ENCODE data around the gene HOMER2. TPM values are rescaled to one million over a fixed set of nuclear protein-coding genes. Genes with fewer than 3 reads are reported as not detected.

HOMER2 gene
- total RNA-seq, 1 experiment from 2014 or later = 14.2 TPM

DNA sequence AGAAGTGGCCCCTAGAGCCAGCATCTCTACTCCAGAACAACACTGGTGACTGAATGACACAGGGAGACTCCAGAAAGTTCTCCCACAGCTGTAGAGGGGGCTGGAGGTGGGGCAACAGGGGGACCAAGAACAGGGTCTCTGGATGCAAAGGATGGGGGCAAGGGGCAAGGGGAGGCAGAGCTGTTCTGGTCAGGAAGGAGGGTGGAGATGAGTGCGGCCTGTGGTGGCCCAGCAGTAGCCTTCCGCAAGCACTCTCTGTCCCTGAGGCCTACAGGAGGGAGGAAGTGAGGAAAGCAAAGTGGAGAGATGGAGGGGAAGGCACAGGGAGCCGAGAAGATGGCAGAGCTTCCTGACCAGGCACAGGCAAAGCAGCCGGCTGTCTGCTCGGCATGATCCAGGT, 56.5 kb downstream of the HOMER2 start:
- WGBS (ENCODE audit: extremely low coverage, insufficient read length, low lambda C conversion rate) = no CpG with 5 or more reads among the region's 5 CpGs
- Histone ChIP-seq H3K4me2 (ENCODE audit: insufficient read depth, insufficient read length, low read length) (no peak overlapping the region), H3K18ac (ENCODE audit: insufficient read length, low read depth, low read length) (peak overlapping the region; percentile 75), H3K9me3 (ENCODE audit: control insufficient read depth, low read depth, low read length) (no peaks in the 10 kb centered on the region), H4K8ac (replicated peaks; ENCODE audit: insufficient read length, low read depth, low read length) (no peak overlapping the region), H4K5ac (ENCODE audit: insufficient read length, low read depth, low read length) (no peak overlapping the region), H2BK5ac (ENCODE audit: insufficient read length, low read length) (no peak overlapping the region), H3K27ac (ENCODE audit: insufficient read length, low read depth, low read length) (no peak overlapping the region), H3K56ac (ENCODE audit: insufficient read length, low read depth, low read length) (no peak overlapping the region), H3K4ac (ENCODE audit: low read depth, low read length) (no peak overlapping the region), H3K23me2 (ENCODE audit: insufficient read length, low read depth, low read length, poor library complexity, severe bottlenecking) (no peaks in the 10 kb centered on the region), H2BK120ac (ENCODE audit: low read depth, low read length, poor library complexity, severe bottlenecking) (no peak overlapping the region), H4K91ac (ENCODE audit: insufficient read length, low read depth, low read length) (no peak overlapping the region), H2BK12ac (ENCODE audit: insufficient read length, low read depth, low read length) (no peak overlapping the region), H3K79me1 (ENCODE audit: insufficient read depth, low read depth, low read length, poor library complexity, severe bottlenecking) (no peaks in the 10 kb centered on the region), H2BK20ac (ENCODE audit: low read depth, low read length, poor library complexity, severe bottlenecking) (no peak overlapping the region), H3T11ph (ENCODE audit: low read length) (no peak overlapping the region), H3K14ac (ENCODE audit: insufficient read depth, low read length) (peak overlapping the region; percentile 2; the same call in 1 of the 2 replicates), H3K79me2 (ENCODE audit: insufficient read depth, low read length) (no peaks in the 10 kb centered on the region), H2AFZ (ENCODE audit: low read length) (no peak overlapping the region), H2BK15ac (ENCODE audit: low read depth, low read length) (no peak overlapping the region), H2AK5ac (ENCODE audit: insufficient read length, low read length) (no peak overlapping the region), H3K4me1 (ENCODE audit: insufficient read depth, low read length) (peaks cover 7% of the 10 kb centered on the region; the same call in 1 of the 2 replicates), H3K23ac (ENCODE audit: insufficient read length, low read depth, low read length) (no peak overlapping the region), H3K27me3 (ENCODE audit: insufficient read depth, low read length) (no peaks in the 10 kb centered on the region; the same call in 1 of the 2 replicates), H3K9ac (ENCODE audit: extremely low read depth, insufficient read length, low read length) (no peak overlapping the region), H4K20me1 (ENCODE audit: control insufficient read depth, insufficient read depth, insufficient read length) (no peaks in the 10 kb centered on the region)
- TF ChIP-seq, protein P1, sequence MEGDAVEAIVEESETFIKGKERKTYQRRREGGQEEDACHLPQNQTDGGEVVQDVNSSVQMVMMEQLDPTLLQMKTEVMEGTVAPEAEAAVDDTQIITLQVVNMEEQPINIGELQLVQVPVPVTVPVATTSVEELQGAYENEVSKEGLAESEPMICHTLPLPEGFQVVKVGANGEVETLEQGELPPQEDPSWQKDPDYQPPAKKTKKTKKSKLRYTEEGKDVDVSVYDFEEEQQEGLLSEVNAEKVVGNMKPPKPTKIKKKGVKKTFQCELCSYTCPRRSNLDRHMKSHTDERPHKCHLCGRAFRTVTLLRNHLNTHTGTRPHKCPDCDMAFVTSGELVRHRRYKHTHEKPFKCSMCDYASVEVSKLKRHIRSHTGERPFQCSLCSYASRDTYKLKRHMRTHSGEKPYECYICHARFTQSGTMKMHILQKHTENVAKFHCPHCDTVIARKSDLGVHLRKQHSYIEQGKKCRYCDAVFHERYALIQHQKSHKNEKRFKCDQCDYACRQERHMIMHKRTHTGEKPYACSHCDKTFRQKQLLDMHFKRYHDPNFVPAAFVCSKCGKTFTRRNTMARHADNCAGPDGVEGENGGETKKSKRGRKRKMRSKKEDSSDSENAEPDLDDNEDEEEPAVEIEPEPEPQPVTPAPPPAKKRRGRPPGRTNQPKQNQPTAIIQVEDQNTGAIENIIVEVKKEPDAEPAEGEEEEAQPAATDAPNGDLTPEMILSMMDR (conservative IDR thresholded peaks at IDR 0.05) = no peak
- peak overlapping the region in 1 of 3 experiments; percentile 31; a peak in 2 of 7 replicates for H3K27ac Mint-ChIP-seq
- H3K4me1 Mint-ChIP-seq = peaks cover 8 to 10% of the 10 kb centered on the region in 2 experiments
- no peak overlapping the region; a peak in 1 of 5 replicates for H3K4me3 Mint-ChIP-seq
- H3K27me3 Mint-ChIP-seq (ENCODE audit: low read depth) = no peaks in the 10 kb centered on the region
- DNase-seq = no peak
- no peaks in the 10 kb centered on the region for H3K9me3 Mint-ChIP-seq
- no peaks in the 10 kb centered on the region for H3K36me3 Mint-ChIP-seq (ENCODE audit: insufficient read depth in 1 of 3, low read depth in 3 of 3)

Data from H9 (cell line).